CD14-positive monocyte (primary cell): ENCODE results near the gene COQ8A. TPM values are rescaled to one million over a fixed set of nuclear protein-coding genes. Genes with fewer than 3 reads are reported as not detected.
A peak's percentile ranks its signal among the peaks of the same experiment; 100 is the strongest.
"Not testable (repeated sequence)": the region's sequence is repeated elsewhere in the genome, so short reads cannot be mapped to it uniquely, and the experiment has no call there.

Experiments
- DNase-seq, 3 donors: peaks; one replicate each; pipeline ENCODE4 v3.0.0-alpha.2; 2011 to 2022
- H2AFZ ChIP-seq: 2 replicates; pipeline ENCODE4 v1.6.0; 2012; ENCODE audit warnings: mild to moderate bottlenecking, low read depth, low read length, inconsistent platforms; ENCODE audit not compliant: insufficient read depth, poor library complexity, severe bottlenecking
- H3K27ac ChIP-seq, 2 donors: 1 replicate in 1 of 2; 2 replicates in 1 of 2; pipeline ENCODE4 v1.5.1; 2012 to 2013; ENCODE audit warnings: low read length in 2 of 2, control low read depth in 1 of 2, inconsistent platforms in 1 of 2, low read depth in 1 of 2, mild to moderate bottlenecking in 1 of 2
- H3K27me3 ChIP-seq, 2 donors: one replicate each; pipeline versions ENCODE4 v1.6.0 to v1.6.1; 2011 to 2013; ENCODE audit warnings: low read length in 2 of 2; ENCODE audit not compliant: control insufficient read depth in 2 of 2, insufficient read depth in 2 of 2
- H3K36me3 ChIP-seq, 2 donors: replicated peaks in 1 of 2; 1 replicate in 1 of 2; 2 replicates in 1 of 2; pipeline versions ENCODE4 v1.5.1 to v1.6.1; 2012 to 2013; ENCODE audit warnings: low read length in 2 of 2, control low read depth in 1 of 2, inconsistent platforms in 1 of 2, mild to moderate bottlenecking in 1 of 2; ENCODE audit not compliant: insufficient read depth in 2 of 2, control insufficient read depth in 1 of 2
- H3K4me1 ChIP-seq, 2 donors: 1 replicate in 1 of 2; 2 replicates in 1 of 2; pipeline versions ENCODE4 v1.5.1 to v1.6.1; 2012 to 2013; ENCODE audit warnings: low read length in 2 of 2, control low read depth in 1 of 2, inconsistent platforms in 1 of 2, mild to moderate bottlenecking in 1 of 2, moderate library complexity in 1 of 2; ENCODE audit not compliant: insufficient read depth in 2 of 2, control insufficient read depth in 1 of 2
- H3K4me2 ChIP-seq: replicated peaks from 2 replicates; pipeline ENCODE3; 2012; ENCODE audit warnings: low read length, moderate library complexity, mild to moderate bottlenecking; ENCODE audit not compliant: poor library complexity, severe bottlenecking; ENCODE audit errors: extremely low read depth
- H3K4me3 ChIP-seq, 3 experiments: fragments of 200-600 bp in 1 of 3; sonication (generic) in 1 of 3; replicated peaks in 1 of 3; 1 replicate in 2 of 3; 2 replicates in 1 of 3; pipeline ENCODE4 v1.5.1; 2011 to 2013; ENCODE audit warnings: low read length in 3 of 3, mild to moderate bottlenecking in 3 of 3, control low read depth in 2 of 3, low read depth in 2 of 3, inconsistent platforms in 1 of 3, moderate library complexity in 1 of 3
- H3K79me2 ChIP-seq: 2 replicates; pipeline ENCODE4 v1.6.0; 2012; ENCODE audit warnings: mild to moderate bottlenecking, control low read depth, inconsistent platforms, low read length, moderate library complexity; ENCODE audit not compliant: insufficient read depth
- H3K9ac ChIP-seq: 2 replicates; pipeline ENCODE4 v1.6.0; 2017; ENCODE audit warnings: low read length, mild to moderate bottlenecking; ENCODE audit not compliant: insufficient read depth, poor library complexity, severe bottlenecking
- H3K9me3 ChIP-seq, 2 donors: replicated peaks in 1 of 2; 1 replicate in 1 of 2; 2 replicates in 1 of 2; pipeline versions ENCODE4 v1.5.1 to v1.6.1; 2012 to 2013; ENCODE audit warnings: low read length in 2 of 2, control low read depth in 1 of 2; ENCODE audit not compliant: control insufficient read depth in 1 of 2, insufficient read depth in 1 of 2
- H4K20me1 ChIP-seq: 2 replicates; pipeline ENCODE4 v1.6.0; 2012; ENCODE audit warnings: mild to moderate bottlenecking, low read length, control low read depth, moderate library complexity; ENCODE audit not compliant: insufficient read depth
- H3K27ac Mint-ChIP-seq, 7 donors: one replicate each; pipeline ENCODE4 v1.8.0; 2020; ENCODE audit warnings: mild to moderate bottlenecking in 7 of 7, mixed read lengths in 7 of 7, moderate library complexity in 6 of 7, inconsistent platforms in 2 of 7
- H3K27me3 Mint-ChIP-seq, 3 donors: one replicate each; pipeline ENCODE4 v1.8.0; 2021 to 2022; ENCODE audit warnings: low read depth in 3 of 3, mild to moderate bottlenecking in 3 of 3, mixed read lengths in 3 of 3, moderate library complexity in 3 of 3, inconsistent platforms in 1 of 3
- H3K36me3 Mint-ChIP-seq, 2 donors: one replicate each; pipeline ENCODE4 v1.8.0; 2020; ENCODE audit warnings: mixed read lengths in 2 of 2, inconsistent platforms in 1 of 2, mild to moderate bottlenecking in 1 of 2
- H3K4me1 Mint-ChIP-seq: one replicate; pipeline ENCODE4 v1.8.0; 2020; ENCODE audit warnings: mild to moderate bottlenecking, mixed read lengths
- H3K4me3 Mint-ChIP-seq, 2 donors: one replicate each; pipeline ENCODE4 v1.8.0; 2020; ENCODE audit warnings: mild to moderate bottlenecking in 2 of 2, mixed read lengths in 2 of 2, moderate library complexity in 1 of 2
- H3K9me3 Mint-ChIP-seq, 7 donors: one replicate each; pipeline ENCODE4 v1.8.0; 2020 to 2022; ENCODE audit warnings: mixed read lengths in 7 of 7, mild to moderate bottlenecking in 6 of 7, moderate library complexity in 6 of 7, inconsistent platforms in 2 of 7
- CTCF ChIP-seq: fragments of 200-600 bp; IDR thresholded peaks from one replicate; pipeline ENCODE4 v1.8.0; 2022; ENCODE audit warnings: antibody characterized with exemption, mild to moderate bottlenecking
- WGBS: methylation state at CpG from one replicate; pipeline ENCODE4 v1.1.5; 2013; ENCODE audit warnings: missing lambda C conversion rate; ENCODE audit not compliant: insufficient coverage; 5-methylcytosine and 5-hydroxymethylcytosine counted together
- intact Hi-C, 2 donors: fragments of 100-400 bp; cut with micrococcal nuclease; formaldehyde crosslinking; loops; one replicate each; pipeline versions ENCODE4 v1.15.0 to v1.15.1; 2023
- polyA plus RNA-seq, 3 donors: library from polyadenylated mRNA; depleted of rRNA in 1 of 3; unstranded in 2 of 3; stranded (reverse) in 1 of 3; fragments of 300-500 nt in 2 of 3; fragments of >200 nt in 1 of 3; fragmentation: Illumina TruSeq in 2 of 3; gene quantifications; 1 replicate in 2 of 3; 2 replicates in 1 of 3; pipeline ENCODE4 v1.2.3, GENCODE V29; 2012 to 2021

The COQ8A gene
- polyA plus RNA-seq, 3 donors, result 33.1 to 44.7 (median 38.2) TPM

GRCh38 chr1:226954777-226955176, 14.7 kb downstream of the COQ8A start:
- no peak for DNase-seq
- peaks cover 0 to 22% of the 10 kb centered on the region in 2 donors for H3K9me3 ChIP-seq
- peak overlapping the region in 3 of 7 donors; percentile 26 to 46 (median 32) for H3K27ac Mint-ChIP-seq
- TF ChIP-seq CTCF, result no peak
- H4K20me1 ChIP-seq, result peaks cover 85% of the 10 kb centered on the region
- WGBS, result 75% methylated on average over 3 of the region's 4 CpGs
- H3K4me1 ChIP-seq, result peaks cover 15 to 17% of the 10 kb centered on the region in 2 donors
- peak overlapping the region in 1 of 2 donors; percentile 53 for H3K27ac ChIP-seq
- intact Hi-C loops, result no loop called here
- H3K4me3 ChIP-seq, result no peak overlapping the region
- H3K4me3 Mint-ChIP-seq, result peak overlapping the region in 1 of 2 donors; percentile 43
- H3K9ac ChIP-seq, result no peak overlapping the region
- H3K36me3 ChIP-seq, result peaks cover 0 to 1% of the 10 kb centered on the region in 2 donors
- peaks cover 27% of the 10 kb centered on the region for H3K4me1 Mint-ChIP-seq
- peaks cover 0 to 1% (median 0%) of the 10 kb centered on the region in 3 donors for H3K27me3 Mint-ChIP-seq
- no peaks in the 10 kb centered on the region for H3K27me3 ChIP-seq
- H3K9me3 Mint-ChIP-seq, result peaks cover 6 to 25% (median 20%) of the 10 kb centered on the region in 7 donors
- peaks cover 86% of the 10 kb centered on the region for H3K79me2 ChIP-seq
- H2AFZ ChIP-seq, result no peak overlapping the region
- H3K4me2 ChIP-seq, result no peak overlapping the region
- peaks cover 11 to 24% of the 10 kb centered on the region in 2 donors for H3K36me3 Mint-ChIP-seq

- 100% methylated on average over 1 of the region's 2 CpGs for WGBS
- peak overlapping the region in 2 of 7 donors; percentile 15 to 72 for H3K27ac Mint-ChIP-seq
- H3K36me3 Mint-ChIP-seq, result peaks cover 11 to 21% of the 10 kb centered on the region in 2 donors
Observed at GRCh38 chr1:226955857-226956256, 15.8 kb downstream of the COQ8A start.

More at GRCh38 chr1:226955857-226956256, 15.8 kb downstream of the COQ8A start:
- Histone ChIP-seq H3K4me1 (peaks cover 13 to 15% of the 10 kb centered on the region in 2 donors), H3K9me3 (peaks cover 0 to 26% of the 10 kb centered on the region in 2 donors), H4K20me1 (peaks cover 85% of the 10 kb centered on the region), H3K79me2 (peaks cover 86% of the 10 kb centered on the region)
- H3K4me3 Mint-ChIP-seq, intact Hi-C loops, DNase-seq, H3K4me3 ChIP-seq, H3K27ac ChIP-seq, H3K27me3 Mint-ChIP-seq, H3K9ac ChIP-seq, H2AFZ ChIP-seq, H3K27me3 ChIP-seq, H3K36me3 ChIP-seq, H3K4me2 ChIP-seq: not testable (repeated sequence)
- peaks cover 23% of the 10 kb centered on the region for H3K4me1 Mint-ChIP-seq
- peaks cover 6 to 25% (median 20%) of the 10 kb centered on the region in 7 donors for H3K9me3 Mint-ChIP-seq
